ENCODE results near the gene CORO7.
"Not testable (repeated sequence)": the region's sequence is repeated elsewhere in the genome, so short reads cannot be mapped to it uniquely, and the experiment has no call there.

CORO7 gene

DNA sequence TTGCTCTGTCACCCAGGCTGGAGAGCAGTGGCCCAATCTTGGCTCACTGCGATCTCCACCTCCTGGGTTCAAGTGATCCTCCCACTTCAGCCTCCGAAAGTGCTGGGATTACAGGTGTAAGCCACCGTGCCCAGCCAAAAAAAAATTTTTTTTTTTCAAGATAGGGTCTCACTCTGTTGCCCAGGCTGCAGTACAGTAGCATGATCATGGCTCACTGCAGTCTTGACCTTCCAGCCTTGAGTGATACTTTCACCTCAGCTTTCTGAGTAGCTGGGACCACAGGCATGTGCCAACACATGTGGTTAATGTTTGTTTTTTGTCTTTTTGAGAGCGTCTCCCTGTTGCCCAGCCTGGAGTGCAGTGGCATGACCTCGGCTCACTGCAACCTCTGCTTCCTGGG, 63.6 kb downstream of the CORO7 start:
- DNase-seq (ENCODE audit: low read depth) = no peak

DNA sequence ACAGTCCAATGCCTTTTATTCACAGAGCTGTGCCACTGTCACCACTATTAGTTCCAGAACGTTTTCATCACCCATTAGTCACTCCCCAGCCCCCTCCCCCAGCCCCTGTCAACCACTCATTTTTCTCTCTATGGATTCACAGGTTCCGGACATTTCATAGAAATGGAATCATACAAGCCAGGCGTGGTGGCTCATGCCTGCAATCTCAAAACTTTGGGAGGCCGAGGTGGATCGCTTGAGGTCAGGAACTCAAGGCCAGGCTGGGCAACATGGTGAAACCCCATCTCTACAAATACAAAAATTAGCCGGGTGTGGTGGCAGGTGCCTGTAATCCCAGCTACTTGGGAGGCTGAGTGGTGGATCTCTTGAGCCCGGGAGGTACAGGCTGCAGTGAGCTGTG, 64.5 kb downstream of the CORO7 start:
- DNase-seq (ENCODE audit: low read depth) = no peak

DNA sequence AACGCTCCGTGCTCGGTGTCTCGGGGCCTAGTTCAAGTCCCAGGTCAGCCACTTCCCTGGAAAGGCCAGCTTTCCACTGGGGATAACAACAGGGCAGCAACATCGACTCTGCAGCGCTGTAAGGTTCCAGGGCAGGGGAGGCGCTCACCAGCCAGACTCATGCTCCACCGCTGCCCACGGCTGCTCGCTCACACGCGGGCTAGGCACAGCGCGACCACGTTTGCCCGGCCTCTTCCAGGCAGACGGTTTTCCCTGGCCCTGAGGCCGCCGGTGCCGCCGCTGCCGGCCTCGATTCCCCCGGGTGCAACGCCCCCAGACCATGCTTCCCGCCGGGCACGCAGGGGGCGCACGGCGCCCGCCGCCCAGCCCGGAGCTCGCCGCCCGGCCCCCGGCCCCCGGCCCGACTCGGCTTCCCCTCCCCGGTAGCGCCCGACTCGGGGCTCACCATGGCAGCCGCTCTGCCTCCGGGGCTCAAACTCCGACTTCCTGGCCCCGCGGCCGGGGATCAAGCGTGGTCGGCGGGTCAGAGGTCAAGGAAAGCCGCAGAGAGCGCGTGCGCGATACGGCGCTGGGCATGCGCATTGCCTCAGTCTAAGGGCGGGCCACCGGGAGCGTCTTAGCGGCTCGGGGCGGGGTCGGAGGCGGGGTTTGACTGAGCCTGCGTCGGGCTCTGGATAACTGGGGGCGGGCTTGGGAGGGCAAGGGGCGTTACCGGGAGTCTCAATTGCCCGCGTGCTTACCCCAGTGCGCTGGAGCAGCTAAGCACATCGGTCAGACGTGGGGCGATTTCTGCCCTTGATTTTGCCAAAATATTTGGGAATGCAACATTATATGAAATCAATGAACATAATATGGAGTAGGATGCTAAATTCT, 65.4 kb downstream of the CORO7 start, which contains the start of gene PAM16:
TSS of gene PAM16 (minus strand) at position 535 of the 873 bp plus-strand sequence. CDS start at position 448, 87 bp downstream.
- peak; percentile 90 for DNase-seq (ENCODE audit: low read depth)

DNA sequence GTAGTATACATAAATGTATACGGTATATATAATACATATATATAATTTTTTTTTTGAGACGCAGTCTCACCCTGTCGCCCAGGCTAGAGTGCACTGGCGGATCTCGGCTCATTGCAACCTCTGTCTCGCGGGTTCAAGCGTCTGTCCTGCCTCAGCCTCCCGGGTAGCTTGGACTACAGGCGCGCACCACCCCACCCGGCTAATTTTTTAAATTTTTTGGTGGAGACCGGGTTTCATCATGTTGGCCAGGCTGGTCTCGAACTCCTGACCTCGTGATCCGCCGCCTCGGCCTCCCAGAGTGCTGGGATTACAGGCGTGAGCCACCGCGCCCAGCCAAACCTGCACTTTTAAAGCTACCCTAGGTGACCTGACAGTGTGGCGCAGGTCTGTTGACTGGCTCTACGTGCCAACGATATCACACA, 66.0 kb downstream of the CORO7 start:
- no peak for DNase-seq (ENCODE audit: low read depth)

DNA sequence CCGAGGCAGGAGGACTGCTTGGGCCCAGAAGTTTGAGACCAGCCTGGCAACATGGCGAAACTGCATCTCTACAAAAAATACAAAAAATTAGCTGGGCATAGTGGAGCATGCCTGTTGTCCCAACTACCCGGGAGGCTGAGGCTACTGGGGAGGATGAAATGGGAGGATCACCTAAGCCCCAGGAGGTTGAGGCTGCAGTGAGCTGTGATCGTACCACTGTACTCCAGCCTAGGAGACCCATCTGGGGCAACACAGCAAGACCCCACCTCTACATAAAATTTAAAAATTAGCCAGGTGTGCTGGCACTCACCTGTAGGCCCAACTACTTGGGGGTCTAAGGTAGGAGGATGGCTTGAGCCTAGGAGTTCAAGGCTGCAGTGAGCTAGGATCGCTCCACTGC, 67.1 kb downstream of the CORO7 start:
- no peak for DNase-seq (ENCODE audit: low read depth)

DNA sequence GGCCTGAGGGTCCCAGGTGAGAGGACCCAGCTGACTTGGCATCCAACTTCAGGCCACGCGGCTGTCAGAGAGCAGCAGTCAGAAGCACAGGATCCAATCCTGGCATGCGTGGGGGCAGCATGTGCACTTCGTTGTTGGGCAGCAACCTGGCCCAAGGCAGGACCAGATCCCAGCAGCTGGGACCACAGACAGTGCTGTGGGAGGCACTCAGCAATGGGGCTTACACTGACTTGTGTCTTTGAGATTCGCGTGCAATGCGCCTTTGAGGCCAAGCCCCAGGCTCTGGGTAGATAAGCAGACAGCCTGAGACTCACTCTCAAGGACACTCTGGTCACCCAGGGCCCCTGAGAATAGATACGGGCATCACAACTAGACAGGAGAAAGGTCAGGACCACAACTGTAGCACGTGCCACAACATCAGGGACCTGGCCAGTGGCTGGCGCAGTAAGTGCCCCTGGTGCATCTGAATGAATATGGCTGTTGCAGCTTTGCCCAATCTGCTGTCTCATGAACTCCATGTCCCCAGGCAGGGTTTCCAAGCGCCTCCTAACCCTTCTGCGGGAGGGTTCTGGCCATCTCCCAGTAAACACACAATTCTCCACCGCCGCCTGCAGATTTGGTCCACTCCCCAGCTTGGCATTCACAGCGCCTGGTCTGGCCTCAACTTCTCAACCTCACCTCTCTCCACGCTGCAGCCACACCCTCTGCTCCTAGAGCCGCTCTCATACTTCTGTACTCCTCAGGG, 68.5 kb downstream of the CORO7 start:
- no peak for DNase-seq (ENCODE audit: low read depth)

DNA sequence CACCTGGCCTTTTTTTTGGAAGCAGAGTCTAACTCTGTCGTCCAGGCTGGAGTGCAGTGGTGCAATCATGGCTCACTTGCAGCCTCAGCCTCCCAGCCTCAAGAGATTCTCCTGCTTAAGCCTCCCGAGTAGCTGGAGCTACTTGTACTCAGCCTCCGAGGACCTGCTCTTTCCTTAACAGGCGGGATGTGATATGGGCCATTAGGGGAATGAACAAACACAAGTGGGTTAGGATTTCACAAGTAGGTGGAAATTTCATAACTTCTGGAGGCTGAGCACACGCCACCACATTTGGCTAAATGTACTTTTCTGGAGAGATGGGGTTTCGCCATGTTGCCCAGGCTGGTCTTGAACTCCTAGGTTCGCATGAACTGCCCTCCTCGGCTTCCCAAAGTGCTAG, 69.4 kb downstream of the CORO7 start:
- no peak for DNase-seq (ENCODE audit: low read depth)

DNA sequence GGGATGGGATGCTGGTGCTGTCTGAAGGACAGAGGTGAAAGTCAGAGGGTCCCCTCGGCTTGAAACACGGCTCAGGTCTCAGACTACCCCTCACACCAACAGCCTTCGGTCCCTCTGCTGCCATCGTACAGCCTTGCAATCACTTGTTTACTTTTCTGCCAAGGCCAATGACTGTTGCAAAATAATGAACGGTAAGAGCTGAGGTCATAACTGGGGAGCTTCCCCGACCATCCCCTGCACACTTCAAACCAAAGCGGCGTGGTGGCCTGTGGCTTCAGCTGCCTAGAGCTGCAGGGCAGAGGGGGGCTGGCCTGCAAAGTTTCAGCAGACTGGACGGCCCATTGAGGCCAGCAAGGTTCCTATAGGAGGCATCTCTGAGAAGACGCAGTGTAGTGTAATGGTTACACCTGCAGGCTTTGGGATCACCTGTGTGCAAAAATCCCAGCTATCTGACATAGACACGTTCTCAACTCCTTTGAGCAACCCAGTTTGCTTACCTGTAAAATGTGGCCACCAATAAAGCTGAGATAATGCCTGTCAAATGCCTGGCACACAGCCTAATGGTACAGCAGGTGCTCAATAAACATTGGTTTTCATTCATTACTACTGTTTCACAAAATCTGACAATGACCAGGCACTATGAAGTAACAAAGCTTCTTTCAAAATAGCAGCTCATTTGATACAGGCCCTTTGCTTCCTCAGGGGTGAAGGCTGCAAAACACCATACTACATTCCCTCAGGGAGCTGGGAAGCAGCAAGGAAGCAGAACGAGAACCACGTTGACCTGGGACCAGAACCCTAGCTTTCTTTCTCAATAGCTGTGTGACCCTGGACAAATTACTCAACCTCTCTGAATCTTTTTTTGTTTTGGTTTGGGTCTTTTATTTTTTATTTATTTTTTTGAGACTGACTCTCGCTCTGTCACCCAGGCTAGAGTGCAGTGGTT, 70.3 kb downstream of the CORO7 start:
- no peak for DNase-seq (ENCODE audit: low read depth)

DNA sequence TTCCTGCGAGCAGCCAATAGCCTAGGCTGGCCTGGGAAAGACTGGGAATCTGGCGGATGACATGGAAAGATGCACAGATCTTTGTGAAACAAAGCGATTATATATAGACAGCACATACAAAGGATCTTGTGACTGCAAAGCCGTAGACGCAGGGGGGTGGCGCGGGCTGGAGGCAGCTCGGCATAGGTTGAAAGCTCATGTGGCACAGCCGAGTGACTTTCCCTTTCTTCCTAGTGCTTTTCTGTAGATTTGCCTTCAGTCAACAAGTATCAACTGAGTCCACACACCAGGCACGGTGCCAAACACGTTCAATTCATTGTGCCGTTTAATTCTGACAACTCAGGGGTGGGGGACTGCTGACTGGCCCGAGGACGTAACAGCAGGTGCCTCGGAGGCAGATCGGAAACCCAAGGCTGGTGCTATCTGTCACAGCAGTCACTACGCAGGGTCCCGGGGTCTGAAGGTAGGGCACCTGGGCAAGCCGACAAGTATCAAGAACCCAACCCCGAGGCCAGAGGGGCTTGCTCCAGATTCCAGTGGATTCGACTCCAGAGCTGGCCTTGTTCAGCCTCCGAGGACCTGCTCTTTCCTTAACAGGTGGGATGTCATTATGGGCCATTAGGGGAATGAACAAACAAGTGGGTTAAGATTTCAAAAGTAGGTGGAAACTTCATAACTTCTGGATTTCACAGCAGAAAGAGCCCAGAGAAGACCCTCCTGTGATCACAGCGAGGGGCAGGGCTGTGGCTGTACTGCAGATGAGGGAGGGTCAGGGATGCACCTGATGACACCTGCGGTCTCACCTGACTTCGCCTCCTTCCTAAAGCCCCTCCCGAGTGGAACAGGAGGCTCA, 71.2 kb downstream of the CORO7 start:
- DNase-seq (ENCODE audit: low read depth) = no peak

DNA sequence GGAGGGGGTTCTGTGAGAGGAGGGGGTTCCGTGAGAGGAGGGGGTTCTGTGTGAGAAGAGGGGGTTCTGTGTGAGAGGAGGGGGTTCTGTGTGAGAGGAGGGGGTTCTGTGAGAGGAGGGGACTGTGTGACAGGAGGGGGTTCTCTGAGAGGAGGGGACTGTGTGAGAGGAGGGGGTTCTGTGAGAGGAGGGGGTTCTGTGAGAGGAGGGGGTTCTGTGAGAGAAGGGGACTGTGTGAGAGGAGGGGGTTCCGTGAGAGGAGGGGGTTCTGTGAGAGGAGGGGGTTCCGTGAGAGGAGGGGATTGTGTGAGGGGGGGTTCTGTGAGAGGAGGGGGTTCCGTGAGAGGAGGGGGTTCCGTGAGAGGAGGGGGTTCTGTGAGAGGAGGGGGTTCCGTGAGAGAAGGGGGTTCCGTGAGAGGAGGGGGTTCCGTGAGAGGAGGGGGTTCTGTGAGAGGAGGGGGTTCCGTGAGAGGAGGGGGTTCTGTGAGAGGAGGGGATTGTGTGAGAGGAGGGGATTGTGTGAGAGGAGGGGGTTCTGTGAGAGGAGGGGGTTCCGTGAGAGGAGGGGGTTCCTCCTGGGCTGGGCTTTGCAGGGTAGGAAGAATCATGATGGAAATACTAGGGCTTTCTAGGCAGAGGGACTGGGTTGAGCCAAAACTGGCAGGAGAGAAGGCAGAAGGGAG, 72.0 kb downstream of the CORO7 start:
- DNase-seq (ENCODE audit: low read depth) = not testable (repeated sequence)

DNA sequence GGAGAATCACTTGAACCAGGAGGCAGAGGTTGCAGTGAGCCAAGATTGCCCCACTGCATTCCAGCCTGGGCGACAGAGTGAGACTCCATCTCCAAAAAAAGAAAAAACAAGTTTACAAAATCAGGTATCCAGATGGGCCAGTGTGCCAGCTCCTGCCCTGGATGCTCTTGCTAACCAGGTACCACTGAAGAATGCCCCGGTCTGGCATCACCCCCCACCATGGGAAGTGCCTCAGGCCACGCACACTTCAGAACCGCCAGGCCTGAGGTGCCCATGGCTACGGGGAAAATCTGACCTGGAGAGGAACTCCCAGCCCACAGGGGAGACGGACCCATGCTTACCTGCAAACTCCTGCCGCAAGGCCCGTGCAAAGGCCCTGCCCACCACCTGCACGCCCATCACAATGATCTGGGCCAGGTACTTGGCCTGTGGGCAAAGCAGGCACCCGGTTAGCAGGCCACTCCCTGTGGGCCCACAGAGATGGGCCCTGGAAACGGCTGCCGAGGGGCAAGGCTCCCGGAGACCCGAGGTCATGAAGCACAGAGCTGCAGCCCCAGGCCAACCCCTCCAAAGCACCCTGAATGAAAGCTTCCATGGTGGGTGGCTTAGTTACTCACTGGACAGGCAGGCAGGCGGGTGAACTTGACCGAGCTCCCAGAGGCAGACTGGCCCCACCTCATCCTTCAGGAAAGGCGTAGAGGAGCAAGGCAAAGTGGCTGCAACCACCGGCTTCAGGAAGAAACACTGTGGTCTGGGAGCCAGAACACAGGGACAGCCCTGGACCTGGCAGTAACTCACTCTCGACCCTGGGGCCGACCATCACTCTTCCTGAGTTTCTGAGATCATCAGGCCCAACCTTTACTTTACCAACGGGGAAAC, 73.3 kb downstream of the CORO7 start:
- no peak for DNase-seq (ENCODE audit: low read depth)

DNA sequence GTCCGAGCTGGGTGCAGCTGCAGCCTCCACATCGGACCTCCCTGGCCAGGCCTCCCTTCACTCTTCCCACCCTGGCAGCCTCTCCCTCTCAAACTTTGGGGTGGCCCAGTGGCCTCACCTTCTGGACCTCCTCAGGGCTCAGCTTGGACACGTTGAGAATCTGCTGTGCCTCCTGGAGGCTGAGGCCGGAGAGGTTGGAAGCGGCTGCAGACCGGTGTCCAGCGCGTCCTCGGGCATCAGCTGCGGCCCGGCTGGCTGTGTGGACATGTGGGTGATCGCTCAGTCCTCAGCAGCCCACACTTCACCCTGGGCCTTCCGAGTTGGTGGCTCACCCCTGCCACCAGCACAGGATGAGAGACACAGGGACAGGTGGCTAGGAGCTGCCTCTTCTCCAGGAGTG, 75.1 kb downstream of the CORO7 start:
- no peak for DNase-seq (ENCODE audit: low read depth)

DNA sequence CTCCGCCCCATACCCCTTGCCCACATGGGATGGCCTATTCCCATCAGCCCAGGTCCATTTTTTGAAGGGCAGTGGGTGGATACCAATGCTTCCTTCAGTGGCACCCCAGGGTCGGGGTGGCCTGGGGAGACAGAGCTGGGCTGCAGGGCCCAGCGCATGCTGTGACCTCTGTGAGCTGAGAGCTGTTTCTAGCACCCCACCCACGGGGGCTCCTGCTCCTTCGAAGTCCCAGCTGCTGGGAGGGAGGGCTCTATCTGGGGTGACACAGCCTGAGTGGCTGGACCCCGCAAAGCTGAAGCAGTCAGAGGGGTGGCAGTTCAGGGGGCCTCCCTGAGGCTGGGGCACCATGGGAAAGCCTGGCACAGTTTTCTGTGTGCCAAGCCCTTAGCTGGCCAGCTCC, 76.0 kb downstream of the CORO7 start:
- no peak for DNase-seq (ENCODE audit: low read depth)

DNA sequence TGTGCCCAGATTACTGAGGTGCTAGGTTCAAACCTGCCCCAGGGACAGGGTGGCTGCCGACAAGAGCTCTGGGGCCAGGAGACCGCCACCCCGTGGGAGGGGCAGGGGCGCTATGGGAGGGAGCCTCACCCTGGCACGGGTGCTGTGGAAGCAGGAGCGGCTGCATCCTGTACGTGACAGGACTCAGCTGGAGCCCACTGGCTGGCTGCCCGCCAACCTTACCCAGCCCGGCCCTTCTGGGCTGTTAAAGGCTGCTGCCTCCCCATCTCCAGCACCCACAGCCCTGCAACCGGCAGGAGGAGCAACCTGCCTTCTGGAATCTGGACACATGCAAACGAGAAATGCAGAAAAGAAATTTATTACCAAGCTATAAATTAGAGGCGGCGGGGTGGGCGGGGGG, 76.5 kb downstream of the CORO7 start:
- DNase-seq (ENCODE audit: low read depth) = no peak

DNA sequence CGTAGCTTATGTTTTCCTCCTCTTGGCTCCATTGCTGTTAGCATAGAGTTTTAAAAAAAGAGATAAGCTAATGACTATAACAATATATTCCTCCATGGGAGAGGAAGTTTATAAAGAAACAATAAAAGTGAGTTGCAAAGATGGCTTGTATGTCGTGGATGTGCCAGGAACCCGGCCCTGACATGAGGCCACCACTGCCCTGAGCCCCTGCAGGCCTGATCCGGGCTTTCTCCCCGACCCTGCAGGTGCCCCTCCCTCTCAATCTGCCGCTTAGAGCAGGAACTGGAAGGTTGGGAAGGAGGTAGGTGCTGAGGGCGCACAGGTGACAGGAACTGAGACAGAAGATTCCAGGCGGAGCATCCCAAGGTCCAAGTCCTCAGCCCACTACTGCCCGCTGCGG, 76.9 kb downstream of the CORO7 start:
- DNase-seq (ENCODE audit: low read depth) = no peak

DNA sequence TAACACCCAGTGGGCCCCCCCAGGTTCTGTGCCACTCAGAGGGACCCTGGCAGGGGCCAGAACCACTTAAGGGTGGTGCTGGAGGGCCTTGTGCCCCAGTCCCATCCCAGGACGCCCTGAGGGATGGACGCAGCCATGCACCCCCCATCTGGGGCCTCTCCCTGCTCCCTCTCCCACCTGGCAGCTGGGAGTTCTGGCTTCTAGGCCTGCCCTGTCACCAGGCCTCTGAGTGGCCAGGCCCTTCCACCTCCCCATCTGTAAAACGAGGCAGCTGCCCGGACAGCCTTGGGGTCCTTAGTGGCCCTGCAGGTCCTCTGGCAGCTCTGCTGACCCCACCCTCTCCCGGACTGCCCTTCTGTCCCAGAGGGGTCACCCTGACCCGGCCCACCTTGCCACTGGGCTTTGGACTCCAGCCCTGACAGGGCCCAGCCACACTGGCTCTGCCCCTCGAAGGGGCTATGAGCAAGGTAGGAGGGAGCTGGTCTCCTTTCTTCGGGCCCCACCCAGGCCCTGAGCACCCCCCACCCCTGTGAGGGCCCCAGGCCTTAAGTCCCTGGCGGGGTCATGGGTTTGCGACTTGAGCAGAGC, 77.6 kb downstream of the CORO7 start:
- no peak for DNase-seq (ENCODE audit: low read depth)

DNA sequence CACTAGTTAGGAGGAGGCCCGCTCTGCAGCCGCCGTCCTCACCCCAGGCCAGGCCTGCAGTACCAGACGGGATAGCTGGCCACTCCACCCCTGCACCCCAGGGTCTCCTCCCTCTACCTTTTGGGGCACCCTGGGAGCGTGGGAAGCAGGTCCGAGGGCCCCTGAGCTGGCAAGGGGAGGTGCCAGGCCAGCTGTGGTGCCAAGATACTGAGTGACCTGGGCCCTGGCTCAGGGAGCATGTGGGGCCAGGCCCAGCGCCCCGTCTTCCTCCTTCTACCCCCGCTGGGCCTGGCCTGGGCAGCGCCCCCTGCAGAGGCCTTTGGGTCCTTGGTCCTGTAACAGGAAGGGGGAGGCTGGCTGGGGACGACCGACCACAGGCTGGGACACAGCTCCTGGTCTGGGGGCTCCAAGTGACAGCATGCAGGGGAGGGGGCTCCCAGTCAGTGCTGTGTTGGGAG, 78.2 kb downstream of the CORO7 start:
- DNase-seq (ENCODE audit: low read depth) = no peak

DNA sequence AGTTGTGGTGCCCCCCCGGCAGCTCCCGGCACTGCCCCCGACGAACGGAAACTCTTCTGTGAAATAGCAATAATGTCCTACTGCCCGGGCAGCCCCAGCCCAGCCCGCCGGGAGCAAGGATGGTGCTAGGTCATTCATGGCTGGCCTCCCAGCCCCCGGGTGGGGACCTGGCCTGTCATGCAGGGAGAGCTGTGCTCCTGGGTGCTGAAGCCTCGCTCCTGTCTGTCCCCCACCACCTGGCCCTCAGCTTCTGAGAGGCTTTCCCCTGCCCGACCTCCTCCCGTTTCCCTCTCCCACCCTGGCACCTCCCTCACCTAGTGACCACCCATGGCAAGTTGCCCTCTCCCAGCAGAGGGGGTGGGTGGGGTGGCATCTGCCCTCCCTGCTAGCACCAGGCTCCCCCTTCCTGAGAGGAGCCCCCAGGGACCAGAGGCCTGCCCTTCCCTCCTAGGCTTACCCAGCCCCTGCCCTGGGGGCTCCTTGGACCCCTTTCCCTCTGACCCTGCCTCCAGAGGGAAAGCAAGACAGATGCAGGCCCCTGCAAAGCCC, 78.8 kb downstream of the CORO7 start:
- no peak for DNase-seq (ENCODE audit: low read depth)

All from fibroblast of the conjunctiva (primary cell).